HG03060 (cell line): ENCODE measurements around the gene POLR2F.

Source experiments
- ATAC-seq: cut with Tn5 transposase; IDR thresholded peaks from one replicate; pipeline ENCODE4 v1.9.1; 2021; ENCODE audit warnings: low read depth, moderate number of reproducible peaks; ENCODE audit not compliant: unreplicated experiment

POLR2F gene

DNA sequence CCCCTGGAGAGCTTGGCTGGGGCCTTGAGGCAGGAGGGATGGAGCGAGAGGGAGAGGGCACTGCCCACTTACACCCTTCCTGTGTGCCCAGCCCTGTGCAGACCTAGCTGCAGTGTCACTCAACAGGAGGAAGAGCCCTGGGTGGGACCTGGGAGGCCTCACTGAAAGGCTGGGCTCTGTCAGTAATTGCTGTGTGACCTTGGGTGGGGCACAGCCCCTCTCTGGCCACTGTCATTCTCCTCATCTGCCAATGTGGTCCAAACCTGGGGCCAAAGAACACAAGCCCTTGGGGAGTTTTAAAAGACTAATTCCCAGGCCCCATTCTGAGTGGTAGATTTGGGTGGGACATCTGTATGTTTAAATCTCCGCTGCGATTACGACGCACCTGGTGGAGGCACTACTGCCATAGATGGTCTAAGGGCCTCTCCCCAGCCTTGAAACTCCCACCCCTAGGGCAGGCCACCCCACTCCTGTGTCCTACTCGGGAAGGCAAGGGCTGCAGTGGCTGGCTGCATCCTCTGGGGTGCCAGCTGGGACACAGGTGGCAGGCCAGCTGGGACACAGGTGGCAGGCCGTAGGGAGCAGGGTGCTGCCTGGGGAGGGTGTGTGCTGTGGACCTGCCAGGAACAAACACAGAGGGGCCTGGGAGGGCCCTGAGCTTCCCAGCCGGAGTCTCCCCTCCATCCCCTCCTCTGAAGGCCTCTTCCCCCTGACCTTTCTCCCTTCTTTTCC, 43.2 kb downstream of the POLR2F start:
- no peak for ATAC-seq

DNA sequence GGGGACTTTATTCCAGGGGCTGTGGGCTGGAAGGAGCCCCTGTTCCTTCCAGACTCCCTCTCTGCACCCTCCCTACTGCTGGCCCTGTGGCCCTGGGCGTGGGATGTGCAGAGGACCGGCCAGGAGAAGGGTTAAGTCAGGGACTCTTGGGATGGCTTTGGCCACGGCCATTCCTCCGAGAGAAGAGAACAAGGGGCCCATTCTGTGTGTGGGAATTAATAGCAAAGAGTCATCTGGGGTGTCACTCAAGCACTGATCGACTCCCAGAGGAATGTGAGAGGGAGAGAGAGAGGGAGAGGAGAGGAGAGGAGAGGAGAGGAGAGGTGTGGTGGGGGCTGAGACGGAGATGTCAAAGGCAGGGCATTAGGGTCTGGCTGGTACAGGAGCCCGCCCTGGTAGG, 45.0 kb downstream of the POLR2F start:
- ATAC-seq, result no peak

DNA sequence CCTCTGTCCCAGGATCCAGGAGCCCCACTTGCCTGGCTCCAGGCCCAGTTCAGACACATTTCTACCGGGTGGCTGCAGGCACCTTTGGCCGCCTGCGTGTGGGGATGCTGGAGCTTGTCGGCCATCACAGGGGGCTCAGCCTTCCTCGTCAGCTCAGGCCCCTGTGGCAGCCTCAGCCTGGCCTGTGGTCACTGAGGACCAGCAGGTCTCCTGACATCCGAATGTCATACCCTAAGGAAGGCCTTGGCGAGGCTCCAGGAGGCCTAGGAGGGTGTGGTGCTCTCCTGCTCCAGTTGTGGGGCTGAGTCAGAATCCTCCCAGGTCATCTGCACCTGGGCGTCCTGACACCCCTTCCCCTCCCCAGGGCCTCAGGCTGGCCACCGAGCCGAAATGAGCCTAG, 45.7 kb downstream of the POLR2F start:
- no peak for ATAC-seq

DNA sequence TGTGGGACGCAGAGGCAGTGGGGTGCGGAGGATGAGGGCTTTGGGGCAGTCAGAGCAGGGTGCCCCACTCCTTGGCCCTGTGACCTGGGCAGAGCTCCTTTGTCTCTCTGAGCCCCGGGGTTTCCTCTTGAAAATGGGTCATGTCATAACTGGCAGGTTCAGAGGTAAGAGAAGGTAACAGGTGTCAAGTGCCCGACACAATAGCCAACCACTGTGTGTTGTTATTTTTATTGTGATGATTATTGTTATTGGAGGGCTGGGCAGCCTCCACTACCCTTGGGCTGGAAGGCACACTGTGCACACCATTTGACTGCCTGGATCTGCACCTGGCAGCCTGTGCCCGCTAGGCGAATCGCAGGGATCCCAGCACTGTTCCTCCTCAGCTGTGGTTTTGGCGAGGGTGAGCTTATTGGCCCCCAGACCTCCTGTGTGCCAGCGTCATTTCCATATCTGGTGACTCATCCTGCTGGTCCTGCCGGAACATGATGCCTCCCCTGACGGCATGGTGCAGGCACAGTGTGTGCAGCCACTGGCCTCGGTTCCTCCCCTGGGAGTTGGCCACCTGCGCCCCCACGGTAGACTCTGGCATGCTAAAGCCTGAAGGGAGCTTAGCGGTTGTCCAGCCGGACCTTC, 46.3 kb downstream of the POLR2F start:
- no peak for ATAC-seq

DNA sequence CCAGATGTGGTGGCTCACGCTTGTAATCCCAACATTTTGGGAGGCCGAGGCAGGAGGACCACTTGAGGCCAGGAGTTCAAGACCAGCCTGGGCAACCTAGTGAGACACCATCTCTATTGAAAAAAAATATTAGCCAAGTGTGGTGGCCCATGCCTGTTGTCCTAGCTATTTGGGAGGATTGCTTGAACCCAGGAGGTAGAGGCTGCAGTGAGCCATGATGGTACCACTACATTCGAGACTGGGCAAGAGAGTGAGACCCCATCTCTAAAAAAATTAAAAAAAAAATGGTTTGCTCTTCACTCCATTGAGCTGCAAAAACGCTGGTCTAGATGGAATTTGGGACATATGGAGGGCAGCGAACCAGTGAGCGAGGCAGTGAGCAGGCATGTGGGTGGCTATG, 52.4 kb downstream of the POLR2F start:
- no peak for ATAC-seq

DNA sequence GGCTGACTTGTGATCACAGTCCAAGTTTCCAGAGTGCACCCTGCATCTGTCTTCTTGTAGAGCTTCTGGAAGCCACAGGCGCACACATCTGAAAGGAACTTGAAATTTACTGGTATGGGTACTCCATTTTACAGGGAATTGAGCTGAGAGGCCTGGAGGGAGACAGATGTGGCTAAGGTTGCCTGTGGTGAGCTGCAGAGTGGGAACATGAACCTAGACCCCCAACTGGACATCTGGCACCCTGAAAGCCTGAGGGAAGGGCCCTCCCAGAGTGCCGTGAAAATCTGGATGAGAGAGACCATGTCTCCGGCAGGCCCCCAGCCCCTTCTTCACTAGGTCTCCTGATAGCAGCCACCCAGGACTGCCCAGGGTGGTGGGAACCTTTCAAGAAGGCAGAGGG, 53.4 kb downstream of the POLR2F start:
- ATAC-seq, result no peak

DNA sequence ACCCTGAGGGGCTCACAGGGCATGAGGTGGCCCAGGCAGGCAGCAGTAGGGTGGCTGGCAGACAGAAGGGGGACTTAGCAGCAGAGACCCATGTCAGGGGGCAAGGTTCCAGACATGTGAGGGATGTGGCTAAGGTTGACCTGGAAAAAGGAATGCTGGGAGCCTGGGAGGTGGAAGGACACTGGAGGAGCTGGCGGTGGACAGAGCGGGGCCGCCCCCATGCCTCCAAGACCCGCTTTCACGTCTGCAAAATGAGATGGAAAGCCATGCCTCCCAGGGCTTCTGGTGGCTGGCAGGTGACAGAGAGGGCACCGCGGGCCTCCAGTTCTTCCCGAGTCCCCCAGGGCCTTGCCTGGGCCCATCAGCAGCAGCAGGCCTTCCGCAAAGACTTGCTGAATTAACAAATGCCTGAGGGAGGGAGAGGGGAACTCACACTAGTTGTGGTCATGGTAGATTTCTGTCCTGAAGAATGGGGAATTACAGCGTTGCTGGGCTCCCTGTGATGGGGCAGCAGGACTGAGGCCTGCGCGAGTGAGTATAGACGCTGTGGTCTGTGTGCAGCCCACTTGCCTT, 53.9 kb downstream of the POLR2F start:
- ATAC-seq, result no peak

DNA sequence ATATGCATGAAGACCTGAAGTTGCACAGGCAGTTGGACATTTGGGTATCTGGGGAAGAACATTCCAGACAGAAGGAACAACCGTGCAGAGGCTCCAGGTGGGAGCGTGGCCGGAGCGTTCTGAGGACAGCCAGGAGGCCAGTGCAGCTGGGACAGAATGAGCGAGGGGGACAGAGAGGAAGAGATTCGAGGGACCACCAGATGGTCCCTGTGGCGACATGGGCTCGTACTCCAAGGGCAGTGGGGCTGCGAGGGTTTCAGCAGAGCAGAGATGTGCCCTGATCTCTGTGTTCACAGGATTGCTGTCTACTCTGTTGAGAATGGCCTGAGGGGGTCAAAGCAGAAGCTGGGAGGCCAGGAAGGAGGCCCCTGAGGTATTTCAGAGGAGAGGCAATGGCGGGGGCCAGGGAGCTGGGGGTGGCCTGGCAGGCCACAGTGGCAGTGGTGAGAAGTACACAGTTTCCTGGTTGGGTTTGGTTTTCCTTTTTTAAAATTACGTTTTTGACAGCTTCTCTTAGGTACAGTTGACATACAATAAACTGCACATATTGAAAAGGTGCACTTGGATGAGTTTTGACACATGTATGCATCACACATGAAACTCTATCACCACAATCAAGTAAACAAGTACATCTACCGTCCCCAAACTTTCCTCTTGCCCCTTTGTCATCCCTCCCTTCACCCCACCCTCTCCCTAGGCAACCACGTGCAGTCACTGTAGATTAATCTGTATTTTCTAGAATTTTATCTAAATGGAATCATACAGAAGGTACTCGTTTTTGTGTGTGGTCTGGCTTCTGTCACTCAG, 55.7 kb downstream of the POLR2F start:
- no peak for ATAC-seq

DNA sequence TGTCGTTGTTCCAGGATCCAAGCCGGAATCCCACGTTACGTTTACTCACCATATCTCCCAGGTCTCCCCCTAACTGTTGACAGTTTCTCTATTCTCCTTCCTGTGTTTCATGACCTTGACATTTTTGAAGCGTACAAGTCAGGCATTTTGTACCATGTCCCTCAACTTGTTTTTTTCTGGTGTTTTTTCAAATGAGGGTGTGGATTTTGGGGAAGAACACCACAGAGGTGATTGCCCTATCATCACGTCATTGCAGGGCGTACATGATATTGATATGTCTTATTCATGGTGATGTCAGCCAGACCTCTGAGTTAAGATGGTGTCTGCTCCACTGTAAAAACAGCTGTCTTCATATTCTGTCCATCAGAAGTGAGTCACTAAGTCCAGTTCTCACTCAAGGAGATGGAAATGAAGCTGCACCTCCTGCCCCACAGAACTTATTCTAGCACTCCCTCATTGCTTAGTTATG, 59.1 kb downstream of the POLR2F start:
- no peak for ATAC-seq

DNA sequence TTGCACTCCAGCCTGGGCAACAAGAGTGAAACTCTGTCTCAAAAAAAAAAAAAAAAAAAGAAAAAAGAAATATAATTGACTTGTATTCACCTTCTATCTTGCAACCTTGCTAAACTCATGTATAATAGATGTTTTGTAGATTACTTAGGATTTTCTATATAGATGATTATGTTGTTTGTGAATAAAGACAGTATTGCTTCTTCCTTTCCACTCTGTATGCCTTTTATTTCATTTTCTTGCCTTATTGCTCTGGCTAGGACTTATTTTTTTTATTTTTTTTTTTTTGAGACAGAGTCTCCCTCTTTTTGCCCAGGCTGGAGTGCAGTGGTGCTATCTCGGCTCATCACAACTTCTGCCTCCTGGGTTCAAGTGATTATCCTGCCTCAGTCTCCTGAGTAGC, 60.6 kb downstream of the POLR2F start:
- ATAC-seq, result no peak

DNA sequence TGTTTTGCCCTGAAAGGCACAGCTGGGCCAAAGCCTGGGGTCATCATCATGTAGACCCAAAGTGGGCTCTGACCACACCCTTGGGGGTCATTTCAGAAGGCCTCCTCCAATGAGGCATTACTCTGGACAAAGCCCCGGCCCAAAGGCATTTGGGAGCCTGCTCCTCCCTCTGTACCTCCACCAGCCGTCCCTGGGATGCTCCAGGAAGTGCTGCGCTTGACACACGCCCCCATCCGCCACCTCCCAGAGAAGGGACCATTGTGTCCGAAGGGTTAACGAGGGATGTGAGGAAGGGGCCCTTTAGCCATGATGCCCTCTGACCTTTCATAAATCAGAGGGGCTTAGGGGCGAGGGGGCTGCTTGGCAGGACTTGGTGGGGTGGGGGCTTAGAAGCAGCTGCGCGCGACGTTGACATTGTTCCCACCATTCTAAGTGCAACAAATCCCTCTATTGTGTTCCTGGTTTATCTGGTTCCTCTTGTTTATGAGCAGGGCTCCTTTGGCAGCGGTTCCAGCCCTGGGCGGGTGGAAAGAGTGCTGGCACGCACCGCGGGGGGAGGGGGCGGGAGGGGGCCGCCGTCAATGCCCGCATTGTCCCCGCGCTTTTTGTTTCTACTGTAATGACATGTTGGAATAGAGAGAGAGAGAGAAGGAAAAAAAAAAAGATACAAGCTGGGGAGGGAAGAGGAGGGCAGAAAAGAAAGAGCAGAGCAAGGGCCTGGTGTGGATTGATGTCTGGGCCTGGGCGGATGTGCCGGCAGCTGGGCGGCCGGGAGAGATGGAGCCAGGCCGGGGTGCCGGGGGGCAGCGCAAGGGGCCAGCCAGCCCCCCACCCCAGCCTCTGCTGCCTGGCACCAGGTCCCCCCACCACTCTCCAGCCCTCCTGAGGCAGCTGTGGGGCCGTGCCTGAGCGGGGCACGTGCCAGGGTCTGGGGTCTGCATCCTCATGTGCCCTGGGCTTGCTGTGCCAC, 63.0 kb downstream of the POLR2F start:
- ATAC-seq, result no peak

DNA sequence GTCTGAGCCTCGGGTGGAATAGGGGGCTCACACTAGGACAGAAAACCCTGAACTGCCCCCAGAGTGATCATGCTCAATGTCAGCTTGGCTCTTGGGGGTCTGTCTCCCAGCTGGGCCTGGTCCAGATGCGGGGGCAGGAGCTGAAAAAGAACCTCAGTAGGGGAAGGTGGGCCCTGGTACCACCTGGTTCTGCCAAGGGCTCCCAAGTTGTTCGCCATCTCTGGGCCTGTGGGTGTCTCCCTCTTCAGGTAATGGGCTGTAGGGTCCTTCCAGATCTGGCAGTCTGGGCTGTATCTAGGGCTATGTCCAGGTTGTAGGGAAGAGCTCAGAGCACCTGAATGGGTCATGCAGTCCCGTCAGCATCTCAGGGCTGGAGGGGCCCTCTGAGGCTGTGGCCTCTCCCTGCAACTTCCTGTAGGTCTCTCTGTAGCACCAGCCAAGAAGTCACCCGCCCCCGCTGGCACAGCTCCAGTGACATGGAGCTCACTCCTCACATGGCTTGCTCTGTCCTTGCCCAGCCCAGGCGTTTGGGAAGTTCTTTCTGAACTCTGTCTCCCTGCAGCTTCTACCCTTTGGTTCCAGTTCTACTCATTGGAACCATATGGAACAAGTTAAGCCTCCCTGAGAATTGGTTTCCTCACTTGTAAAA, 63.9 kb downstream of the POLR2F start:
- ATAC-seq, result no peak

DNA sequence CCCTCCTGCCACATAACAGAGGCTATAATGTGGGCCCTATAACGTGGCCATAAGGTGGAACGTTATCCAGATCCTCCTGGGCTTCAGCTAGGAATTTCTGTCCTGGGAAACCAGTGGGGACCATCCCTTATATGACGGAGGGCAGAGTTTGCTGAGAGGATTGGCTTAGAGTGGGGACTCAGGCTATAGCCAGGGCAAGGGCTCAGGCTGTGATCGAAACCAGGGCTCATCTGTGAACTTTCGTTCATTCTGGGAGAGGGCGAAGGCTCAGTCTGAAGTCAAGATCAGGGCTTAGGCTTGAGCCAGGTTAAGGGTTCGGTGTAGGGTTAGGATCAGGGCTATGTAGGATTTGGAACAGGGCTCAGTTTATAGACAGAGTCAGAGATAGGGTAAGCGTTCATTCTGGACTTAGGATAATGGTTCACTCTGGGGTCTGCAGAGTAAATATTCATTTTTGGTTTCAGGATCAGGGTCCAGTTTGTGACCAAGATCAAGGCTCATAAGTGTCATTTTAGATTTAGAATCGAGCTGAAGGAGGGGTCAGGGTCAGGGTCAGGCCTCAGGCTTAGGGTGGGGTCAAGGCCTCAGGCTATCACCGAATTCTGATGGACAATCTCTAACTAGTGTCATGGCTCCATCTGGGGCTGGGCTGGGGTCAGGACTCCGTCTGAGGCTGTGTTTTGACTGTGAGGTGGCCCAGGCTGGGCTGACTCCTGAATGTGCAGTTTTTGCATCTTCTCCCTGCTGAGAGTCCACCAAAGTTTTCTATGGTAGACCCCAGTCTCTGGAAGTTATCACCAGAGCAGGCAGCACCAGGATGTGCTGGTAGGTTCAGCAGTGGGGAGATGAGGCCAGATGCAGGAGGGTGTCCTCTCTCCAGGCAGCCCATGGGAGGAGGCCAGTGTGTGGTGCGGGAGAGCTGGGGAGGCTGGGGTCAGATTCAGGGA, 64.7 kb downstream of the POLR2F start:
- ATAC-seq, result no peak
